SH-SY5Y (cell line): ENCODE results near the gene ADAMTSL3.

Source experiments
- GATA2 ChIP-seq: IDR thresholded peaks from 2 replicates; pipeline ENCODE4 v1.6.1; 2011; ENCODE audit warnings: mild to moderate bottlenecking, low read depth, low read length
- GATA3 ChIP-seq: IDR thresholded peaks from 2 replicates; pipeline ENCODE4 v1.6.1; 2011; ENCODE audit warnings: low read depth, mild to moderate bottlenecking, low read length, moderate library complexity

DNA sequence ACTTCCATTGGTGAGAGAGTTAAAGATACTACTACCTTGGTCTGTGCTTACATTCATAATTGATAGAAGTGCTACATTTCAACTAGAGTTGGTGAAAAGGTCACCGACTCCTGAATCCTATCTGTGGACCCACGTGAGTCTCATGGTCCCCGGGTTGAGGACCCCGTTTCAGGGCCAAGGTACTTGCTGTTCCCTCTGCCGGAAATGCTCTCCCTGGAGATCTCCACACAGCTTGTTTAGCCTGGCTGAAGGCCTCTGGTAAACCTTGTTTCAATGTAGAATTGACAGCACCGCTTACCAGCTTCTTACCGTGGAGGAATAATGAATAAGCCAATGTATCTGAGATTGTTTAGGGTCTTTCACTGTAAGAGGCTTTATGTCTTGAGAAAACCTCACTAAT lies 355.7 kb downstream of the ADAMTSL3 start:
- TF ChIP-seq GATA2 = no peak
- no peak for TF ChIP-seq GATA3
